ENCODE results near the gene SLC6A15. TPM values are rescaled to one million over a fixed set of nuclear protein-coding genes. Genes with fewer than 3 reads are reported as not detected.

The SLC6A15 gene
- total RNA-seq, 4 donors from 2014 or later, result 5.6 to 18.7 (median 10.8) TPM

DNA sequence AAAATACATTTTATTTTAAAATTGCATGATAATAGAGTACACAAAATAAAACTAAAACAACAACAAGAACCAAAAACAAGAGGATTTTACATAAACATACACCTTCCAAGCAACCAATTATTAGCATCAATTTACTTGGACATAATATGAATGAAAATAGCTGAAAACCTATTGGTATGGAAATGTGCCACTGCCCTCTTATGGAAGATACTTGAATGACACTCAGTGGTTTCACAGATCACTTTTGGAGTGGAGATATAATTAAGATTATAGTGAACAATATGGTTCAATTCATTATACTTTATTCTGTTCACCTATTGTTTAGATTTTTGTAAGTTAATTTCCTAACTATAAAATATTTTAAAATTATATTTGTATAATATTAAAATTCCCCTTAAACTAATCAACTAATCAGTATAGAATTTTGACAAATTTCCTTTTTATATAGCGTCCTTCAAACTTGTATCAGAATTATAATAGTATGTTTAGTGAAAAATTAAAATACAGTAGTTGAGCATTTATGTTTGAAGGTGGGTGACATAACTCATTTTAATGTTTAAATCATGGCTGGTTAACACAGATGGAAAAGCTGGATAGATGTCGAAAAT is 70.1 kb downstream of the SLC6A15 start:
- no peaks in the 10 kb centered on the region for H3K9me3 ChIP-seq
- H3K27me3 ChIP-seq, result no peaks in the 10 kb centered on the region
- WGBS, 2 donors, result 93 to 100% methylated on average over 2 of the region's 2 CpGs
- no peak overlapping the region for H3K27ac ChIP-seq
- DNase-seq, result no peak
- no peaks in the 10 kb centered on the region for H3K36me3 ChIP-seq
- no peaks in the 10 kb centered on the region for H3K4me1 ChIP-seq
- intact Hi-C loops (cut with DNase I), result no loop called here
- TF ChIP-seq CTCF (IDR thresholded peaks at IDR 0.05) (peak; percentile 17 to 66 (median 46)), POLR2A (IDR thresholded peaks at IDR 0.05) (no peak)
- no peak overlapping the region for H3K4me3 ChIP-seq

- Histone ChIP-seq H3K27me3 (no peaks in the 10 kb centered on the region), H3K4me3 (no peak overlapping the region), H3K4me1 (no peaks in the 10 kb centered on the region), H3K36me3 (no peaks in the 10 kb centered on the region), H3K27ac (no peak overlapping the region), H3K9me3 (no peaks in the 10 kb centered on the region)
- WGBS, 2 donors, result 15 to 41% methylated on average over 1 of the region's 1 CpG
- TF ChIP-seq CTCF (IDR thresholded peaks at IDR 0.05), result no peak
- no peak for TF ChIP-seq POLR2A (IDR thresholded peaks at IDR 0.05)
- DNase-seq, result no peak
- intact Hi-C loops (cut with DNase I), result no loop called here
Measured at GRCh38 chr12:84841591-84841990, 71.0 kb downstream of the SLC6A15 start.

DNA sequence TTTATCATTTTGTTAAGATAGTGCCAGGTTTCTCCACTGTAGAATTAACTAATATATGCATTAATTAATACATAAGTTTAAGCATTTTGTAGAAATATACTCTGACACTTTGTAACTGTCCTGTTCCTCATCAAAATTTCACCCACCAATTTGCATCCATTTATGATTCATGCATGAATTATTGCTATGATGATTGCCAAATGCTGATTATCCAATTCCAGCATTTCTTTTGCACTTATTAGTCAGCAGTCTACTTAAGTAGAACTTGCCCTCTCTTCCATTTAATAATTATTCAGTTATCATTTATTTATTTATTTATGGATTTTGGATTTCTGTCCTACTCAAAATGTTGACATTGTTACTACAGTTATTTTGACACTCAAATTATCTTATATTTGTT is 72.2 kb downstream of the SLC6A15 start:
- intact Hi-C loops (cut with DNase I), result no loop called here
- no peaks in the 10 kb centered on the region for H3K36me3 ChIP-seq
- no peaks in the 10 kb centered on the region for H3K4me1 ChIP-seq
- no peaks in the 10 kb centered on the region for H3K27me3 ChIP-seq
- no peaks in the 10 kb centered on the region for H3K9me3 ChIP-seq
- TF ChIP-seq CTCF (IDR thresholded peaks at IDR 0.05), result no peak
- DNase-seq, result no peak
- no peak overlapping the region for H3K27ac ChIP-seq
- no peak overlapping the region for H3K4me3 ChIP-seq

DNA sequence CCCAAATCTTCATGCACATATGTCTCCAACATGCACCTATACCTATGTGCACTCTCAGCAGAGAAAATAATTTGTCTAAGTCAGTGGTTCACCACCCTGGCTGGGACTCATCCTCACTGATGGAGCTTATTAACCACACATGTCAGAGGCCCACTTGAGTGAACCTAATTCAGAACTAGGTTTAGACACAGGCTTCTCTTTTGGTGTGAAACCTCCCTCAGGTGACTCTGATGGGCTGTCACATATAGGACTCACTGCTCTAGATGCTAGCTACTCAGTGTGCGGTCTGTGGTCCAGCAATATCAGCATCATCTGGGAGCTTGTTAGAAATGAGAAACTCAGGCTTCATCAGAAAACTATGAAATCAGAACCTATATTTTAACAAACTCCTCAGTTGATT is 85.7 kb downstream of the SLC6A15 start:
- WGBS, 2 donors, result 82 to 100% methylated on average over 1 of the region's 1 CpG
- H3K36me3 ChIP-seq, result no peaks in the 10 kb centered on the region
- DNase-seq, result no peak
- no peaks in the 10 kb centered on the region for H3K4me1 ChIP-seq
- no peaks in the 10 kb centered on the region for H3K9me3 ChIP-seq
- intact Hi-C loops (cut with DNase I), result no loop called here
- no peak overlapping the region for H3K27ac ChIP-seq
- TF ChIP-seq POLR2A (IDR thresholded peaks at IDR 0.05), result no peak
- TF ChIP-seq CTCF (IDR thresholded peaks at IDR 0.05), result no peak
- no peak overlapping the region for H3K4me3 ChIP-seq
- H3K27me3 ChIP-seq, result no peaks in the 10 kb centered on the region

DNA sequence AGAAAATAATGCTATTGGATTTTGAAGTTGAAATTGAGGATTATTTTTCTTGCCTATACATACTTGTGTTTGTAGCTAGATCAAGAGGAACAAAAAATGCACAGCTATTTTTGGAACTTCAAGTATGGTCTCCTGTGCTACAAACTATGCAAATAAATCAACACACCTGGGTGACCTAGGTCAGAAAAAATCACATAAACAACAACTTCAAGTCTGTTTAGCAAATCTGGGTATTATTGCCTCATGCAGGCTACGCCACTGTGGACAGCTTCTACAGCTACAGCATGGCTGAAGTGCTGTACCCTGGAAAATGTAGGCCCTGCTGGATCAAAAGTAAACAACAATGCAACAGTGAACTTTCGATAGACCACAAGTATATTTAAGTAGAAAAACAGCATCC is 87.5 kb downstream of the SLC6A15 start:
- H3K4me3 ChIP-seq, result no peak overlapping the region
- no peaks in the 10 kb centered on the region for H3K36me3 ChIP-seq
- peak overlapping the region in 1 of 4 donors; percentile 2 for H3K27ac ChIP-seq
- no peaks in the 10 kb centered on the region for H3K27me3 ChIP-seq
- 19 to 41% methylated on average over 2 of the region's 2 CpGs for WGBS, 2 donors
- TF ChIP-seq CTCF (IDR thresholded peaks at IDR 0.05) (no peak), POLR2A (IDR thresholded peaks at IDR 0.05) (no peak)
- DNase-seq, result no peak
- no peaks in the 10 kb centered on the region for H3K9me3 ChIP-seq
- intact Hi-C loops (cut with DNase I), result no loop called here
- H3K4me1 ChIP-seq, result no peaks in the 10 kb centered on the region

All from esophagus squamous epithelium (tissue), 5 donors.